SK-N-SH (cell line): ENCODE results near the gene DEPDC1. TPM values are rescaled to one million over a fixed set of nuclear protein-coding genes. Genes with fewer than 3 reads are reported as not detected.
A peak's percentile ranks its signal among the peaks of the same experiment; 100 is the strongest.

Experiments
- CTCF ChIA-PET: fragments of 300-600, 350-600 bp; formaldehyde crosslinking; extraction: SDS; loops from one replicate; lab custom pipeline; 2021; lab: Yijun Ruan, JAX
- POLR2A ChIA-PET: fragments of 350-600 bp; sonication (Branson Sonifier 250); formaldehyde crosslinking; extraction: SDS; loops from one replicate; lab custom pipeline; 2020; ENCODE audit warnings: antibody characterized with exemption, inconsistent platforms; lab: Yijun Ruan, JAX
- DNase-seq: peaks from one replicate; pipeline ENCODE4 v3.0.0; 2012
- H2AFZ ChIP-seq: fragments of 200-600 bp; sonication (generic); 2 replicates; pipeline ENCODE4 v1.8.1; 2016; ENCODE audit warnings: antibody characterized with exemption, mild to moderate bottlenecking, low read depth
- H3F3A ChIP-seq: fragments of 200-600 bp; sonication (generic); replicated peaks from 2 replicates; pipeline ENCODE3; 2016; ENCODE audit warnings: antibody characterized with exemption, mild to moderate bottlenecking; ENCODE audit not compliant: insufficient read depth
- H3K27ac ChIP-seq, 2 experiments: fragments of 200-500 bp in 1 of 2; fragments of 200-600 bp in 1 of 2; sonication (Bioruptor generic) in 1 of 2; sonication (generic), shearing (Covaris generic) in 1 of 2; 2 replicates each; pipeline versions ENCODE4 v1.5.1 to v1.6.1; 2014 to 2016; ENCODE audit warnings: low read depth in 2 of 2, inconsistent platforms in 1 of 2, low read length in 1 of 2, mild to moderate bottlenecking in 1 of 2, mixed read lengths in 1 of 2
- H3K27me3 ChIP-seq: fragments of 200-600 bp; sonication (generic), shearing (Covaris generic); 2 replicates; pipeline ENCODE4 v1.6.1; 2016; ENCODE audit warnings: mixed run types; ENCODE audit not compliant: insufficient read depth
- H3K36me3 ChIP-seq, 2 experiments: fragments of 200-500 bp in 1 of 2; fragments of 200-600 bp in 1 of 2; sonication (Bioruptor generic) in 1 of 2; sonication (generic) in 1 of 2; replicated peaks in 1 of 2; 2 replicates each; pipeline versions ENCODE3 to v1.5.1; 2014 to 2016; ENCODE audit warnings: low read length in 1 of 2, mild to moderate bottlenecking in 1 of 2; ENCODE audit not compliant: insufficient read depth in 2 of 2, control insufficient read depth in 1 of 2
- H3K4me1 ChIP-seq, 2 experiments: fragments of 200-500 bp in 1 of 2; fragments of 200-600 bp in 1 of 2; sonication (Bioruptor generic) in 1 of 2; sonication (generic), shearing (Covaris generic) in 1 of 2; 2 replicates each; pipeline versions ENCODE4 v1.5.1 to v1.6.1; 2014 to 2016; ENCODE audit warnings: low read depth in 1 of 2, low read length in 1 of 2, mixed run types in 1 of 2; ENCODE audit not compliant: insufficient read depth in 2 of 2, control insufficient read depth in 1 of 2
- H3K4me2 ChIP-seq: fragments of 200-600 bp; sonication (generic), shearing (Covaris generic); 2 replicates; pipeline ENCODE4 v1.6.1; 2017; ENCODE audit warnings: mixed run types
- H3K4me3 ChIP-seq, 2 experiments: fragments of 200-500 bp in 1 of 2; fragments of 200-600 bp in 1 of 2; sonication (Bioruptor generic) in 1 of 2; sonication (generic), shearing (Covaris generic) in 1 of 2; 2 replicates each; pipeline versions ENCODE4 v1.5.1 to v1.8.1; 2014 to 2016; ENCODE audit warnings: low read depth in 2 of 2, inconsistent platforms in 1 of 2, low read length in 1 of 2, mild to moderate bottlenecking in 1 of 2, mixed read lengths in 1 of 2, moderate library complexity in 1 of 2
- H3K79me2 ChIP-seq: fragments of 200-600 bp; sonication (generic); 2 replicates; pipeline ENCODE4 v1.8.1; 2017; ENCODE audit warnings: mild to moderate bottlenecking; ENCODE audit not compliant: insufficient read depth
- H3K9ac ChIP-seq: fragments of 200-600 bp; sonication (generic); 2 replicates; pipeline ENCODE4 v1.6.1; 2017; ENCODE audit warnings: mixed run types
- H3K9me2 ChIP-seq: fragments of 200-600 bp; sonication (generic); 2 replicates; pipeline ENCODE4 v1.6.1; 2017; ENCODE audit warnings: mixed run types
- H3K9me3 ChIP-seq: fragments of 200-600 bp; sonication (generic); 2 replicates; pipeline ENCODE4 v1.6.1; 2017; ENCODE audit warnings: mixed run types, mild to moderate bottlenecking, moderate library complexity
- H4K20me1 ChIP-seq: fragments of 200-600 bp; sonication (generic); 2 replicates; pipeline ENCODE4 v1.6.1; 2017; ENCODE audit warnings: mild to moderate bottlenecking, mixed run types; ENCODE audit not compliant: insufficient read depth
- ELF1 ChIP-seq: IDR thresholded peaks from 2 replicates; pipeline ENCODE4 v1.4.0; 2012
- EP300 ChIP-seq, 2 experiments: IDR thresholded peaks; 2 replicates each; pipeline versions ENCODE4 v1.4.0 to v1.6.1; 2012; ENCODE audit warnings: borderline replicate concordance in 1 of 2, low read depth in 1 of 2, low read length in 1 of 2
- EZH2phosphoT487 ChIP-seq: fragments of 200-600 bp; sonication (generic); IDR thresholded peaks from 2 replicates; pipeline ENCODE4 v1.6.1; 2017; ENCODE audit warnings: low read depth, mixed run types, mild to moderate bottlenecking, antibody characterized with exemption, moderate library complexity, borderline replicate concordance
- FOXJ3 ChIP-seq: sonication (generic); formaldehyde crosslinking; IDR thresholded peaks from 2 replicates; pipeline ENCODE4 v1.5.1; 2020; ENCODE audit warnings: mild to moderate bottlenecking, missing genetic modification reagents
- FOXM1 ChIP-seq: IDR thresholded peaks from 2 replicates; pipeline ENCODE4 v1.4.0; 2012; ENCODE audit warnings: low read depth, mild to moderate bottlenecking
- IRF3 ChIP-seq: fragments of 150-350 bp; IDR thresholded peaks from 2 replicates; pipeline ENCODE4 v1.6.1; 2016; ENCODE audit warnings: mild to moderate bottlenecking, low read depth, low read length
- MAX ChIP-seq: IDR thresholded peaks from 2 replicates; pipeline ENCODE4 v1.4.0; 2012; ENCODE audit warnings: low read depth
- MXI1 ChIP-seq: IDR thresholded peaks from 2 replicates; pipeline ENCODE4 v1.6.1; 2012; ENCODE audit warnings: mild to moderate bottlenecking, low read depth, low read length, improper control_type of control experiment
- NFIC ChIP-seq: IDR thresholded peaks from 2 replicates; pipeline ENCODE4 v1.4.0; 2012; ENCODE audit warnings: borderline replicate concordance
- PBX3 ChIP-seq: IDR thresholded peaks from 2 replicates; pipeline ENCODE4; 2012
- POLR2AphosphoS5 ChIP-seq: IDR thresholded peaks from 2 replicates; pipeline ENCODE4 v1.6.1; 2012; ENCODE audit warnings: low read depth, low read length
- RCOR1 ChIP-seq: fragments of 150-350 bp; IDR thresholded peaks from 2 replicates; pipeline ENCODE4 v1.6.1; 2017; ENCODE audit warnings: antibody characterized with exemption, low read length
- REST ChIP-seq: IDR thresholded peaks from 2 replicates; pipeline ENCODE4 v1.6.1; 2012; ENCODE audit warnings: mild to moderate bottlenecking, low read depth, low read length, moderate library complexity
- RXRA ChIP-seq: IDR thresholded peaks from 2 replicates; pipeline ENCODE4 v1.4.0; 2012; ENCODE audit warnings: low read depth, mild to moderate bottlenecking, borderline replicate concordance
- SIN3A ChIP-seq: IDR thresholded peaks from 2 replicates; pipeline ENCODE4 v1.6.1; 2012; ENCODE audit warnings: low read depth, mild to moderate bottlenecking, low read length, moderate library complexity, borderline replicate concordance
- SMC3 ChIP-seq: IDR thresholded peaks from 2 replicates; pipeline ENCODE4 v1.6.1; 2012; ENCODE audit warnings: low read depth, low read length, improper control_type of control experiment
- TAF1 ChIP-seq: IDR thresholded peaks from 2 replicates; pipeline ENCODE4 v1.6.1; 2012; ENCODE audit warnings: low read depth, mild to moderate bottlenecking, low read length, moderate library complexity, borderline replicate concordance
- TEAD4 ChIP-seq: IDR thresholded peaks from 2 replicates; pipeline ENCODE4 v1.4.0; 2012; ENCODE audit warnings: mild to moderate bottlenecking, borderline replicate concordance; ENCODE audit not compliant: insufficient read depth
- USF1 ChIP-seq: IDR thresholded peaks from 2 replicates; pipeline ENCODE4 v1.4.0; 2012; ENCODE audit warnings: low read depth, borderline replicate concordance
- USF2 ChIP-seq: fragments of 150-350 bp; IDR thresholded peaks from 2 replicates; pipeline ENCODE4 v1.6.1; 2017; ENCODE audit warnings: antibody characterized with exemption, low read length, low read depth, borderline replicate concordance
- ZBTB33 ChIP-seq: IDR thresholded peaks from 2 replicates; pipeline ENCODE4 v1.4.0; 2012; ENCODE audit warnings: low read depth, borderline replicate concordance
- WGBS: methylation state at CpG from one replicate; pipeline ENCODE4 v1.1.6; 2017; ENCODE audit warnings: low lambda C conversion rate; 5-methylcytosine and 5-hydroxymethylcytosine counted together
- polyA plus RNA-seq, 3 experiments: library from polyadenylated mRNA; depleted of rRNA; stranded (reverse); fragments of >200 nt; gene quantifications; 2 replicates each; pipeline ENCODE4 v1.2.3, GENCODE V29; 2012

The DEPDC1 gene
- polyA plus RNA-seq (2012; rRNA removed) = 3.8 TPM in 2 replicates
- polyA plus RNA-seq (2012; cell fraction: cytosol; rRNA removed) = 6.0 and 7.5 TPM in 2 replicates
- polyA plus RNA-seq (2012; cell fraction: nucleus; rRNA removed) = 1.7 and 2.7 TPM in 2 replicates

- Histone ChIP-seq H3F3A (peaks cover 4% of the 10 kb centered on the region), H3K36me3 (no peaks in the 10 kb centered on the region), H3K9me2 (no peaks in the 10 kb centered on the region), H4K20me1 (no peaks in the 10 kb centered on the region), H3K79me2 (peaks cover 47% of the 10 kb centered on the region), H3K9me3 (no peaks in the 10 kb centered on the region), H3K27me3 (no peaks in the 10 kb centered on the region), H2AFZ (peak within 1 kb of the TSS; percentile 92), H3K4me1 (peaks cover 7 to 13% of the 10 kb centered on the region in 2 experiments; a peak in 3 of 4 replicates), H3K27ac (peak within 1 kb of the TSS; percentile 45 to 83), H3K4me2 (peak within 1 kb of the TSS; percentile 96), H3K4me3 (peak within 1 kb of the TSS; percentile 94 to 95), H3K9ac (peak within 1 kb of the TSS; percentile 92)
- DNase-seq = peak; percentile 97
- POLR2A ChIA-PET = interaction anchor here (0.6 kb wide), 2 partner anchors 12 to 24 kb away, joined by 3 read pairs; no protein-coding TSS in a partner anchor
- CTCF ChIA-PET = interaction anchor here (1.0 kb wide), 1 partner anchor 8 kb away, joined by 3 read pairs; no protein-coding TSS in a partner anchor
- 1% methylated on average over 30 of the region's 64 CpGs for WGBS
- TF ChIP-seq RXRA = no peak
- no peak for TF ChIP-seq RCOR1
- TF ChIP-seq TEAD4 = no peak
- TF ChIP-seq EP300 (IDR thresholded peaks at IDR 0.05; ENCODE audit: borderline replicate concordance in 1 of 2, low read depth in 1 of 2, low read length in 1 of 2) = peak in 1 of 2 experiments; percentile 54; a peak in 1 of 4 replicates
- peak; percentile 99 for TF ChIP-seq SIN3A
- TF ChIP-seq FOXJ3 (CRISPR knock-in tag) = no peak
- TF ChIP-seq PBX3 = no peak
- peak; percentile 4; the same call in 1 of the 2 replicates for TF ChIP-seq NFIC
- no peak for TF ChIP-seq ZBTB33
- TF ChIP-seq EZH2phosphoT487 = no peak
- TF ChIP-seq ELF1 = no peak
- TF ChIP-seq FOXM1 = peak; percentile 96
- TF ChIP-seq REST = no peak
- TF ChIP-seq TAF1 = peak; percentile 57; the same call in 1 of the 2 replicates
- peak; percentile 44; the same call in 1 of the 2 replicates for TF ChIP-seq POLR2AphosphoS5
- 0 out of 2 replicates have a peak, but pooled peaks have one; percentile 5 for TF ChIP-seq SMC3
- no peak for TF ChIP-seq MAX
- no peak for TF ChIP-seq IRF3
- TF ChIP-seq USF2 = peak; percentile 92
- TF ChIP-seq MXI1 = peak; percentile 98
- peak; percentile 99 for TF ChIP-seq USF1
Measured at GRCh38 chr1:68496680-68497357, at the start of gene DEPDC1. Gene DEPDC1 (minus strand): TSS chr1:68497082. CDS start chr1:68496999, 83 bp downstream.
